Activated CD8-positive, alpha-beta T cell treated with anti-CD3 and anti-CD28 coated beads for 36 hours (primary cell): ENCODE results near the gene SRRM2. TPM values are rescaled to one million over a fixed set of nuclear protein-coding genes. Genes with fewer than 3 reads are reported as not detected.

Source experiments
- ATAC-seq: fragments of 200-7000 bp; cut with Tn5 transposase; one replicate; pipeline ENCODE4 v1.10.0; 2021; ENCODE audit warnings: mild to moderate bottlenecking, moderate library complexity
- CTCF ChIA-PET: fragments of 350-600 bp; sonication (Branson Sonifier 250); formaldehyde crosslinking; loops from one replicate; lab custom pipeline; 2021; ENCODE audit warnings: antibody characterized with exemption; lab: Charles Lee
- POLR2A ChIA-PET: fragments of 350-600 bp; sonication (Branson Sonifier 250); formaldehyde crosslinking; loops from one replicate; lab custom pipeline; 2021; ENCODE audit warnings: antibody characterized with exemption; lab: Charles Lee
- DNase-seq: peaks from one replicate; pipeline ENCODE4 v3.0.0-alpha.2; 2020
- H3K27ac Mint-ChIP-seq: one replicate; pipeline ENCODE4 v1.8.0; 2021; ENCODE audit warnings: mild to moderate bottlenecking, mixed read lengths
- H3K27me3 Mint-ChIP-seq: one replicate; pipeline ENCODE4 v1.8.0; 2021; ENCODE audit warnings: mixed read lengths
- H3K36me3 Mint-ChIP-seq: one replicate; pipeline ENCODE4 v1.8.0; 2021; ENCODE audit warnings: low read depth, mixed read lengths
- H3K4me1 Mint-ChIP-seq: one replicate; pipeline ENCODE4 v1.8.0; 2021; ENCODE audit warnings: low read depth, mixed read lengths
- H3K4me3 Mint-ChIP-seq: one replicate; pipeline ENCODE4 v1.8.0; 2021; ENCODE audit warnings: mild to moderate bottlenecking, moderate library complexity, mixed read lengths
- H3K9me3 Mint-ChIP-seq: one replicate; pipeline ENCODE4 v1.8.0; 2021; ENCODE audit warnings: mixed read lengths
- intact Hi-C: fragments of 100-400 bp; cut with micrococcal nuclease; formaldehyde crosslinking; loops from one replicate; pipeline ENCODE4 v1.10.0; 2022
- total RNA-seq, 2 experiments: library from RNA; stranded (reverse); gene quantifications; one replicate each; pipeline ENCODE4 v1.2.3, GENCODE V29; 2021
- TF ChIP-seq, protein P1 (sequence below): fragments of 200-600 bp; IDR thresholded peaks from one replicate; pipeline ENCODE4 v1.8.0; 2022; ENCODE audit warnings: antibody characterized with exemption, mild to moderate bottlenecking

Gene SRRM2
- total RNA-seq, 2 experiments from 2014 or later = 518 to 561 TPM

DNA sequence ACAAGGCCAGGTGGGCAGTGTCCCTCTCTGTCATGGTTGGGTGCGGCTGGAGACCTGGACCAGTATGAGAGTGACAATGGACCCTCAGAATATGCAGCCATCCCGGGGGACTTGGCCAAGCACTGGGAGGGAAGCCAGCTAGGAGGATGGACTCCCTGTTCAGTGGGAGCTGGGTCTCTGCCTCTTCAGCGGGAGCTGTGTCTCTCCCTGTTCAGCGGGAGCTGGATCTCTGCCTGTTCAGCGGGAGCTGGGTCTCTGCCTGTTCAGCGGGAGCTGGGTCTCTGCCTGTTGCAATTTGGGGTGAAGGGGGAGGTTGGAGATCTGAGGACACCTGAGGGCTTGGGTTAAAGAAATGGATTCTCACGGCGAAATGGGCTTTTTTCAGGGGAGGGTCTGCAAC, 38.7 kb downstream of the SRRM2 start:
- no peak for DNase-seq
- ChIA-PET POLR2A (interaction anchor here (1.3 kb wide), 1 partner anchor 20 kb away, joined by 5 read pairs; no protein-coding TSS in a partner anchor), CTCF (interaction anchor here (1.0 to 1.5 kb wide), 2 partner anchors 48 to 77 kb away, joined by 3 to 6 read pairs; no protein-coding TSS in a partner anchor)
- Mint-ChIP-seq H3K27ac (no peak overlapping the region), H3K4me1 (peaks cover under 1% of the 10 kb centered on the region), H3K9me3 (no peaks in the 10 kb centered on the region), H3K4me3 (no peak overlapping the region), H3K27me3 (peaks cover 9% of the 10 kb centered on the region), H3K36me3 (no peaks in the 10 kb centered on the region)
- no peak for ATAC-seq
- intact Hi-C loops = no loop called here
- TF ChIP-seq, protein P1, sequence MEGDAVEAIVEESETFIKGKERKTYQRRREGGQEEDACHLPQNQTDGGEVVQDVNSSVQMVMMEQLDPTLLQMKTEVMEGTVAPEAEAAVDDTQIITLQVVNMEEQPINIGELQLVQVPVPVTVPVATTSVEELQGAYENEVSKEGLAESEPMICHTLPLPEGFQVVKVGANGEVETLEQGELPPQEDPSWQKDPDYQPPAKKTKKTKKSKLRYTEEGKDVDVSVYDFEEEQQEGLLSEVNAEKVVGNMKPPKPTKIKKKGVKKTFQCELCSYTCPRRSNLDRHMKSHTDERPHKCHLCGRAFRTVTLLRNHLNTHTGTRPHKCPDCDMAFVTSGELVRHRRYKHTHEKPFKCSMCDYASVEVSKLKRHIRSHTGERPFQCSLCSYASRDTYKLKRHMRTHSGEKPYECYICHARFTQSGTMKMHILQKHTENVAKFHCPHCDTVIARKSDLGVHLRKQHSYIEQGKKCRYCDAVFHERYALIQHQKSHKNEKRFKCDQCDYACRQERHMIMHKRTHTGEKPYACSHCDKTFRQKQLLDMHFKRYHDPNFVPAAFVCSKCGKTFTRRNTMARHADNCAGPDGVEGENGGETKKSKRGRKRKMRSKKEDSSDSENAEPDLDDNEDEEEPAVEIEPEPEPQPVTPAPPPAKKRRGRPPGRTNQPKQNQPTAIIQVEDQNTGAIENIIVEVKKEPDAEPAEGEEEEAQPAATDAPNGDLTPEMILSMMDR = no peak

- ATAC-seq = no peak
- CTCF ChIA-PET = interaction anchor here (1.2 to 1.7 kb wide), 2 partner anchors 8 to 9 kb away, joined by 3 to 4 read pairs; no protein-coding TSS in a partner anchor
- no peaks in the 10 kb centered on the region for H3K9me3 Mint-ChIP-seq
Observed at GRCh38 chr16:2792940-2793339, 40.5 kb downstream of the SRRM2 start.

GRCh38 chr16:2795395-2796143, 43.1 kb downstream of the SRRM2 start:
- Mint-ChIP-seq H3K4me3 (no peak overlapping the region), H3K36me3 (no peaks in the 10 kb centered on the region), H3K4me1 (no peaks in the 10 kb centered on the region), H3K9me3 (no peaks in the 10 kb centered on the region), H3K27me3 (peaks cover 7% of the 10 kb centered on the region), H3K27ac (no peak overlapping the region)
- ChIA-PET POLR2A (no interaction called here), CTCF (no interaction called here)
- DNase-seq (no peak), ATAC-seq (no peak)
- TF ChIP-seq, protein P1 = no peak
- intact Hi-C loops = no loop called here

More at GRCh38 chr16:2792940-2793339, 40.5 kb downstream of the SRRM2 start:
- no peak overlapping the region for H3K27ac Mint-ChIP-seq
- peaks cover 7% of the 10 kb centered on the region for H3K27me3 Mint-ChIP-seq
- H3K4me3 Mint-ChIP-seq = no peak overlapping the region
- no peaks in the 10 kb centered on the region for H3K36me3 Mint-ChIP-seq
- TF ChIP-seq, protein P1 = no peak
- no peak for DNase-seq
- POLR2A ChIA-PET = no interaction called here
- intact Hi-C loops = no loop called here
- H3K4me1 Mint-ChIP-seq = no peaks in the 10 kb centered on the region

- TF ChIP-seq, protein P1 = no peak
Observed at GRCh38 chr16:2798723-2799204, 46.3 kb downstream of the SRRM2 start.

More at GRCh38 chr16:2798723-2799204, 46.3 kb downstream of the SRRM2 start:
- ChIA-PET CTCF (interaction anchor here (0.9 to 1.7 kb wide), 2 partner anchors 69 to 120 kb away, joined by 3 to 4 read pairs; no protein-coding TSS in a partner anchor), POLR2A (interaction anchor here (1.7 kb wide), 1 partner anchor 31 kb away, joined by 4 read pairs; the partner anchor contains the start of gene ZG16B)
- peaks cover 5% of the 10 kb centered on the region for H3K9me3 Mint-ChIP-seq
- peaks cover 4% of the 10 kb centered on the region for H3K27me3 Mint-ChIP-seq
- H3K4me1 Mint-ChIP-seq = no peaks in the 10 kb centered on the region
- H3K4me3 Mint-ChIP-seq = no peak overlapping the region
- no peaks in the 10 kb centered on the region for H3K36me3 Mint-ChIP-seq
- no peak overlapping the region for H3K27ac Mint-ChIP-seq
- no peak for DNase-seq
- intact Hi-C loops = no loop called here
- no peak for ATAC-seq
